Measurements from ENCODE around the gene RAP1GAP. TPM values are rescaled to one million over a fixed set of nuclear protein-coding genes. Genes with fewer than 3 reads are reported as not detected.

The RAP1GAP gene
- total RNA-seq, 1 experiment from 2014 or later: 7.2 TPM

- Mint-ChIP-seq H3K4me3 (ENCODE audit: unreplicated experiment) (no peak overlapping the region), H3K9me3 (ENCODE audit: unreplicated experiment) (no peaks in the 10 kb centered on the region), H3K4me1 (ENCODE audit: low read depth, unreplicated experiment) (peaks cover 6% of the 10 kb centered on the region), H3K36me3 (ENCODE audit: insufficient read depth, unreplicated experiment) (no peaks in the 10 kb centered on the region), H3K27me3 (ENCODE audit: insufficient read depth, unreplicated experiment) (no peaks in the 10 kb centered on the region), H3K27ac (ENCODE audit: unreplicated experiment) (no peak overlapping the region)
- TF ChIP-seq, protein P1, sequence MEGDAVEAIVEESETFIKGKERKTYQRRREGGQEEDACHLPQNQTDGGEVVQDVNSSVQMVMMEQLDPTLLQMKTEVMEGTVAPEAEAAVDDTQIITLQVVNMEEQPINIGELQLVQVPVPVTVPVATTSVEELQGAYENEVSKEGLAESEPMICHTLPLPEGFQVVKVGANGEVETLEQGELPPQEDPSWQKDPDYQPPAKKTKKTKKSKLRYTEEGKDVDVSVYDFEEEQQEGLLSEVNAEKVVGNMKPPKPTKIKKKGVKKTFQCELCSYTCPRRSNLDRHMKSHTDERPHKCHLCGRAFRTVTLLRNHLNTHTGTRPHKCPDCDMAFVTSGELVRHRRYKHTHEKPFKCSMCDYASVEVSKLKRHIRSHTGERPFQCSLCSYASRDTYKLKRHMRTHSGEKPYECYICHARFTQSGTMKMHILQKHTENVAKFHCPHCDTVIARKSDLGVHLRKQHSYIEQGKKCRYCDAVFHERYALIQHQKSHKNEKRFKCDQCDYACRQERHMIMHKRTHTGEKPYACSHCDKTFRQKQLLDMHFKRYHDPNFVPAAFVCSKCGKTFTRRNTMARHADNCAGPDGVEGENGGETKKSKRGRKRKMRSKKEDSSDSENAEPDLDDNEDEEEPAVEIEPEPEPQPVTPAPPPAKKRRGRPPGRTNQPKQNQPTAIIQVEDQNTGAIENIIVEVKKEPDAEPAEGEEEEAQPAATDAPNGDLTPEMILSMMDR (IDR thresholded peaks at IDR 0.05; ENCODE audit: insufficient read depth in 1 of 2, low read depth in 1 of 2, low read length in 1 of 2, severe bottlenecking in 1 of 2, unreplicated experiment in 1 of 2): no peak
- H3K36me3 ChIP-seq (ENCODE audit: control insufficient read depth, insufficient read depth, low read length): no peaks in the 10 kb centered on the region
- BruUV-seq (replicated peaks): no TSS peak
- CTCF ChIA-PET: no interaction called here
- H3K9me3 ChIP-seq: no peaks in the 10 kb centered on the region
- no peak for DNase-seq
- no peaks in the 10 kb centered on the region for H3K4me1 ChIP-seq
- H3K4me3 ChIP-seq (ENCODE audit: low read depth, low read length): no peak overlapping the region
- POLR2A ChIA-PET: no interaction called here
- H3K27me3 ChIP-seq (replicated peaks; ENCODE audit: control insufficient read depth, insufficient read depth, low read length): no peaks in the 10 kb centered on the region
- intact Hi-C loops (cut with micrococcal nuclease; ENCODE audit: unreplicated experiment): no loop called here
Observed at GRCh38 chr1:21641076-21641475, 28.1 kb downstream of the RAP1GAP start.

DNA sequence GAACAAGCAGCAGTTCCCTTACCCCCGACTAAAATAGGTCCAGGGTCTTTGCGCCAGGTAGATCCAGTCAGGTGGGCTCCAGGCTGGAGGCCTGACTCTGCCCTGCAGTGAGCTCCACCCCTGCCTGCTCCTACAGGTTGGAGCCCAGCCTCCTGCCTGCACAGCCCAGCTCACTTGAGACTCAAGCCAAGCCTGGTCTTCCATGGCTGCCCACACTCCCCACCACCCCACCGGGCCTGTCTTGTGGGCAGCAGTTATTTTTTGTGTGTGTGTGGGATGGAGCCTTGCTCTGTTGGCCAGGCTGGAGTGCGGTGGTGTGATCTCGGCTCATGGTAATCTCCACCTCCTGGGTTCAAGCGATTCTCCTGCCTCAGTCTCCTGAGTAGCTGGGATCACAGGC is 28.5 kb downstream of the RAP1GAP start:
- no peaks in the 10 kb centered on the region for H3K27me3 ChIP-seq (replicated peaks; ENCODE audit: control insufficient read depth, insufficient read depth, low read length)
- ChIA-PET POLR2A (no interaction called here), CTCF (no interaction called here)
- H3K4me3 ChIP-seq (ENCODE audit: low read depth, low read length): no peak overlapping the region
- H3K9me3 ChIP-seq: no peaks in the 10 kb centered on the region
- intact Hi-C loops (cut with micrococcal nuclease; ENCODE audit: unreplicated experiment): no loop called here
- no peaks in the 10 kb centered on the region for H3K27me3 Mint-ChIP-seq (ENCODE audit: insufficient read depth, unreplicated experiment)
- no TSS peak for BruUV-seq (replicated peaks)
- no peak for DNase-seq
- H3K36me3 ChIP-seq (ENCODE audit: control insufficient read depth, insufficient read depth, low read length): no peaks in the 10 kb centered on the region
- H3K36me3 Mint-ChIP-seq (ENCODE audit: insufficient read depth, unreplicated experiment): no peaks in the 10 kb centered on the region
- H3K27ac Mint-ChIP-seq (ENCODE audit: unreplicated experiment): no peak overlapping the region
- TF ChIP-seq, protein P1 (IDR thresholded peaks at IDR 0.05; ENCODE audit: insufficient read depth in 1 of 2, low read depth in 1 of 2, low read length in 1 of 2, severe bottlenecking in 1 of 2, unreplicated experiment in 1 of 2): no peak
- H3K4me3 Mint-ChIP-seq (ENCODE audit: unreplicated experiment): no peak overlapping the region
- no peaks in the 10 kb centered on the region for H3K4me1 ChIP-seq
- peaks cover 6% of the 10 kb centered on the region for H3K4me1 Mint-ChIP-seq (ENCODE audit: low read depth, unreplicated experiment)
- no peaks in the 10 kb centered on the region for H3K9me3 Mint-ChIP-seq (ENCODE audit: unreplicated experiment)

DNA sequence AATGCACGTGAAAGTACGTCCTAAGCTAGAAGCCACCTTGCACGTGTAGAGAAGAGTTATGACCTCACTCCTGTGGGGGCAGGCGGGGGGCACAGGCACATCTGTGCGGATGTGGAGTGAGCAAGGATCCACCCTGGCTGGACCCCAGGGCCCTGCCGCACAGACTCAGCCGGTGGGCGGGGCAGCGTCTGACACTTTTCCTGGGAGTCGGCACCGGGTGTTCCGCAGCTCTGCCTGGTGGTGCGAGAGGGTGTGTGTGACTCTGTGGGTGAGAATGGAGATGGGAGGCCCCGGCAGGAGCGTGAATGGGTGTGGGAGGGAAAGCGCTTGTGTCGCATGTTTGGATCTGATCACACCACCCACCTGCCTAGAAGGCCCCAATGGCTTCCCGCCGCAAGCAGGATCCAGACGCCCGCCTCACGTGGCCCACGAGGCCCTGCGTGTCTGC is 29.5 kb downstream of the RAP1GAP start:
- H3K4me1 ChIP-seq: peaks cover 2% of the 10 kb centered on the region; the same call in 1 of the 2 replicates
- ChIA-PET POLR2A (no interaction called here), CTCF (no interaction called here)
- no TSS peak for BruUV-seq (replicated peaks)
- H3K9me3 ChIP-seq: no peaks in the 10 kb centered on the region
- Mint-ChIP-seq H3K27ac (ENCODE audit: unreplicated experiment) (no peak overlapping the region), H3K4me3 (ENCODE audit: unreplicated experiment) (no peak overlapping the region), H3K4me1 (ENCODE audit: low read depth, unreplicated experiment) (peaks cover 6% of the 10 kb centered on the region), H3K27me3 (ENCODE audit: insufficient read depth, unreplicated experiment) (no peaks in the 10 kb centered on the region), H3K9me3 (ENCODE audit: unreplicated experiment) (no peaks in the 10 kb centered on the region), H3K36me3 (ENCODE audit: insufficient read depth, unreplicated experiment) (no peaks in the 10 kb centered on the region)
- no peak overlapping the region for H3K4me3 ChIP-seq (ENCODE audit: low read depth, low read length)
- no peak for DNase-seq
- intact Hi-C loops (cut with micrococcal nuclease; ENCODE audit: unreplicated experiment): no loop called here
- H3K36me3 ChIP-seq (ENCODE audit: control insufficient read depth, insufficient read depth, low read length): no peaks in the 10 kb centered on the region
- TF ChIP-seq, protein P1 (IDR thresholded peaks at IDR 0.05; ENCODE audit: insufficient read depth in 1 of 2, low read depth in 1 of 2, low read length in 1 of 2, severe bottlenecking in 1 of 2, unreplicated experiment in 1 of 2): no peak
- H3K27me3 ChIP-seq (replicated peaks; ENCODE audit: control insufficient read depth, insufficient read depth, low read length): no peaks in the 10 kb centered on the region
